GM13976 (cell line): Measurements from ENCODE around the gene PRR30.

Source experiments
- DNase-seq: peaks from one replicate; pipeline ENCODE4 v3.0.0; 2012; ENCODE audit warnings: low spot score
- CTCF ChIP-seq: IDR thresholded peaks from 2 replicates; pipeline ENCODE4 v1.5.1; 2012; ENCODE audit warnings: borderline replicate concordance, mild to moderate bottlenecking; ENCODE audit not compliant: insufficient read depth; ENCODE audit errors: extremely low read depth, missing control alignments, control extremely low read depth
- in situ Hi-C: fragments of 300-500 bp; cut with MboI; formaldehyde crosslinking; loops from one replicate; pipeline ENCODE4 v1.12.0; 2022; ENCODE audit warnings: low sequenced_read_pairs, mixed read lengths, inconsistent platforms; ENCODE audit not compliant: unreplicated experiment

PRR30 gene

DNA sequence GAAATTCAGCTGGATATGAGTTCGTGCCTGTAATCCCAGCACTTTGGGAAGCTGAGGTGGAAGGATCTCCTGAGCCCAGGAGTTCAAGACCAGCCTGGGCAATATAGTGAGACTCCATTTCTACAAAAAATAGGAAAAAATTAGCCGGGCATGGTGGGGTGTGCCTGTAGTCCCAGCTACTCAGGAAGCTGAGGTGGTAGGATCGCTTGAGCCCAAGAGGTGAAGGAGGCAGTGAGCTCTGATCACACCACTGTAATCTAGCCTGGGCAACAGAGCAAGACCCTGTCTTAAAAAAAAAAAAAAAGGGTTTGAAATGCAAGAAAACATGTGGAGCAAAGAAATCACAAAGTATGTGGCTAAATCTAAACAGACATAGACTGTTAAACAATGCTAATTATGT, 30.1 kb downstream of the PRR30 start:
- in situ Hi-C loops: loop anchor here (10.0 kb wide), 1 partner anchor 176 kb away; the partner anchor contains the start of gene TRIM54
- DNase-seq: no peak
- TF ChIP-seq CTCF: no peak

- no peak for DNase-seq
- no peak for TF ChIP-seq CTCF
- in situ Hi-C loops: loop anchor here (10.0 kb wide), 1 partner anchor 177 kb away; the partner anchor contains the start of gene TRIM54
Measured at GRCh38 chr2:27108221-27108620, 31.0 kb downstream of the PRR30 start.

DNA sequence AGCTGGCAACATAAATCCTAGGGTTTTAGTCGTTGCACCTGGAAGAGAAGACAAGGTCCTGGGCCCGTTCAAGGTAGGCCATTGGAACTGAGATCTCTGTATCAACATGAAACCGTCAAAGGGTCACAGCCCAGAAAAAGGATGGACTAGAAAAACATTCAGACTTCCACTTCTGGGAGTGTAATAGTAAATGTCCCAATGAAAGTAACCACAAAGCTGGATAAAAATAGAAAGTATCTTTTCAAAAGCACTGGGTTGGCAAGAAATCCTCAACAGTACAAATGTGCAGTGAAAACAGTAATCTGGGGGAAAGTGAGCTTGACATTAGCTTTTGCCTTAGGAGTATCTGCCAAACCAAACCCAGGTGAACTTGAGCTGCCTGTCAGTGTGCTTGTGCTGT, 33.2 kb downstream of the PRR30 start:
- no peak for DNase-seq
- in situ Hi-C loops: loop anchor here (10.0 kb wide), 1 partner anchor 179 kb away; the partner anchor contains the start of gene TRIM54
- no peak for TF ChIP-seq CTCF

GRCh38 chr2:27102329-27102728, 36.9 kb downstream of the PRR30 start:
- in situ Hi-C loops: loop anchor here (10.0 kb wide), 1 partner anchor 182 kb away; the partner anchor contains the start of gene TRIM54
- DNase-seq: no peak
- no peak for TF ChIP-seq CTCF

GRCh38 chr2:27100036-27100435, 39.2 kb downstream of the PRR30 start:
- DNase-seq: no peak
- no peak for TF ChIP-seq CTCF
- in situ Hi-C loops: loop anchor here (10.0 kb wide), 1 partner anchor 185 kb away; the partner anchor contains the start of gene TRIM54

DNA sequence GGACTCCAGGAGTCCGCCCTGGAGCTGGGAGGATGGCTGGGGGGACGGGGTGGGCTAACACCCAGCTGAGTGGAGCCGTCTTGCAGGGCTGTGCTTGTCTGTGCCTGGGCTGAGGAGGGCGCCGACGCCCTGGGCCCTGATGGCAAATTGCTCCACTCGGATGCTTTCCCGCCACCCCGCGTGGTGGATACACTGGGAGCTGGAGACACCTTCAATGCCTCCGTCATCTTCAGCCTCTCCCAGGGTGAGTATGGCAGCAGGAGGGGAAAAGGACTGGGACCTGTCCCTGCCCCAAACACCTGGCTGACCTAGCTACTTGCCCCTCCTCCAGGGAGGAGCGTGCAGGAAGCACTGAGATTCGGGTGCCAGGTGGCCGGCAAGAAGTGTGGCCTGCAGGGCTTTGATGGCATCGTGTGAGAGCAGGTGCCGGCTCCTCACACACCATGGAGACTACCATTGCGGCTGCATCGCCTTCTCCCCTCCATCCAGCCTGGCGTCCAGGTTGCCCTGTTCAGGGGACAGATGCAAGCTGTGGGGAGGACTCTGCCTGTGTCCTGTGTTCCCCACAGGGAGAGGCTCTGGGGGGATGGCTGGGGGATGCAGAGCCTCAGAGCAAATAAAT, 39.8 kb downstream of the PRR30 start:
- in situ Hi-C loops: loop anchor here (10.0 kb wide), 1 partner anchor 95 kb away; no protein-coding TSS in a partner anchor
- no peak for DNase-seq
- TF ChIP-seq CTCF: no peak
